Activated CD4-positive, alpha-beta T cell treated with anti-CD3 and anti-CD28 coated beads for 36 hours (primary cell): ENCODE results near the gene TMOD1. TPM values are rescaled to one million over a fixed set of nuclear protein-coding genes. Genes with fewer than 3 reads are reported as not detected.

Source experiments
- ATAC-seq: fragments of 200-7000 bp; cut with Tn5 transposase; one replicate; pipeline ENCODE4 v1.10.0; 2021; ENCODE audit warnings: mild to moderate bottlenecking, moderate library complexity
- CTCF ChIA-PET: fragments of 350-600 bp; sonication (Branson Sonifier 250); formaldehyde crosslinking; loops from one replicate; lab custom pipeline; 2021; ENCODE audit warnings: antibody characterized with exemption; lab: Charles Lee
- POLR2A ChIA-PET: fragments of 350-600 bp; sonication (Branson Sonifier 250); formaldehyde crosslinking; loops from one replicate; lab custom pipeline; 2021; ENCODE audit warnings: antibody characterized with exemption, inconsistent platforms; lab: Charles Lee
- DNase-seq: peaks from one replicate; pipeline ENCODE4 v3.0.0-alpha.2; 2020
- H3K27ac Mint-ChIP-seq: one replicate; pipeline ENCODE4 v1.8.0; 2021; ENCODE audit warnings: mixed read lengths
- H3K27me3 Mint-ChIP-seq: one replicate; pipeline ENCODE4 v1.8.0; 2021; ENCODE audit warnings: mixed read lengths
- H3K36me3 Mint-ChIP-seq: one replicate; pipeline ENCODE4 v1.8.0; 2021; ENCODE audit warnings: low read depth, mixed read lengths
- H3K4me1 Mint-ChIP-seq: one replicate; pipeline ENCODE4 v1.8.0; 2021; ENCODE audit warnings: mixed read lengths
- H3K4me3 Mint-ChIP-seq: one replicate; pipeline ENCODE4 v1.8.0; 2021; ENCODE audit warnings: mild to moderate bottlenecking, moderate library complexity, mixed read lengths
- H3K9me3 Mint-ChIP-seq: one replicate; pipeline ENCODE4 v1.8.0; 2021; ENCODE audit warnings: low read depth, mixed read lengths
- intact Hi-C, 2 experiments: fragments of 100-400 bp; cut with DNase I in 1 of 2; cut with micrococcal nuclease in 1 of 2; formaldehyde crosslinking; loops; one replicate each; pipeline versions ENCODE4 v1.14.2 to v1.15.1; 2022 to 2024; cut with DNase I, micrococcal nuclease
- total RNA-seq, 2 experiments: library from RNA; stranded (reverse); gene quantifications; one replicate each; pipeline ENCODE4 v1.2.3, GENCODE V29; 2021

The TMOD1 gene
- total RNA-seq, 2 experiments from 2014 or later: 1.3 to 1.5 TPM

DNA sequence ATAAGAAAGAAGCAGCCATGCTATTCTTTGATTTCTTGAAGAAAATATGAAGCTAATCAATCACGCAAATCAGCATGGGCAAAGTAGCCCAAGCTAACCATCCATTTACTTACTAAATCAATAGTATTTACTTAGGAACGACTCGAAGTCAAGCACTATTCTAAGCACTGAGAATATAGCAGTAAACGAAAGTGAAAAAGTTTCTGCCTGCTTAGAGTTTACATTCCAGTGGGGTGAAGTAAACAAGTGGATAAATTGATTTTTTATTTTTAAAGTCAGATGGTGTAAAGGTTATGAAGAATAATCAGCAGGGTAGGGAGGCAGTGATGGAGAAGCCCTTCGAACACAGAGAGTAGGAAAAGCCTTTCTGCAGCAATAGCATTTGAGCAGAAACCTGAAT lies 126.2 kb downstream of the TMOD1 start:
- DNase-seq (no peak), ATAC-seq (no peak)
- Mint-ChIP-seq H3K36me3 (peaks cover 21% of the 10 kb centered on the region), H3K9me3 (no peaks in the 10 kb centered on the region), H3K4me3 (no peak overlapping the region), H3K27ac (no peak overlapping the region), H3K27me3 (no peaks in the 10 kb centered on the region), H3K4me1 (peaks cover 21% of the 10 kb centered on the region)
- ChIA-PET POLR2A (no interaction called here), CTCF (interaction anchor here (0.9 to 1.9 kb wide), 3 partner anchors 29 to 1181 kb away, joined by 3 to 5 read pairs (median 3); no protein-coding TSS in a partner anchor)
- intact Hi-C loops: no loop called here

- CTCF ChIA-PET: interaction anchor here (0.6 to 2.5 kb wide), 9 partner anchors 13 to 1182 kb away, joined by 3 to 7 read pairs (median 3); partner anchors contain the start of gene TDRD7
These were observed 127.2 kb downstream of the TMOD1 start for GRCh38 chr9:97628668-97629067.

DNA sequence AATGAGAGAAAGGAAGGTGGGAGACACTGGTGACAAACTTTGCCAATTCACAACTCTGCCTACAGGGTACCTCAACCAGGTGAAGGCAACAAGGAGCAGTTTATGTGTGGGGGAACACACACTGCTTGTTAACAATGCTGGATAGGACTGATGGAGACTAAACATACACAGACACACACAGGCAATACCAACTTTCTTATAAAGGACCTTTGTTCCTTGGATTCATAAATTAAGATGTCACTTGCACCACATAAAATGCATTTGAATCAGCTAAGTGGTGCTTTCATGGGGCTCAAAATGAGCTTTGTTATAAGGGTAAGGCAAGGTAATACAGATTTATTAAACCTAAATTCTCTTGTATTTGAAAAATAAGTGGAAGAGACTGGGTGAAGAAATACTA lies 127.7 kb downstream of the TMOD1 start:
- Mint-ChIP-seq H3K9me3 (no peaks in the 10 kb centered on the region), H3K4me1 (peaks cover 21% of the 10 kb centered on the region), H3K36me3 (peaks cover 14% of the 10 kb centered on the region), H3K27me3 (no peaks in the 10 kb centered on the region), H3K27ac (no peak overlapping the region), H3K4me3 (no peak overlapping the region)
- ChIA-PET CTCF (interaction anchor here (0.6 to 2.5 kb wide), 7 partner anchors 13 to 577 kb away, joined by 3 to 7 read pairs (median 4); partner anchors contain the start of gene TDRD7), POLR2A (no interaction called here)
- intact Hi-C loops: no loop called here
- DNase-seq (no peak), ATAC-seq (no peak)

More at GRCh38 chr9:97628668-97629067, 127.2 kb downstream of the TMOD1 start:
- H3K36me3 Mint-ChIP-seq: peaks cover 15% of the 10 kb centered on the region
- H3K4me3 Mint-ChIP-seq: no peak overlapping the region
- intact Hi-C loops: no loop called here
- POLR2A ChIA-PET: no interaction called here
- DNase-seq: no peak
- no peak for ATAC-seq
- peaks cover 21% of the 10 kb centered on the region for H3K4me1 Mint-ChIP-seq
- H3K27ac Mint-ChIP-seq: no peak overlapping the region
- no peaks in the 10 kb centered on the region for H3K27me3 Mint-ChIP-seq
- no peaks in the 10 kb centered on the region for H3K9me3 Mint-ChIP-seq

DNA sequence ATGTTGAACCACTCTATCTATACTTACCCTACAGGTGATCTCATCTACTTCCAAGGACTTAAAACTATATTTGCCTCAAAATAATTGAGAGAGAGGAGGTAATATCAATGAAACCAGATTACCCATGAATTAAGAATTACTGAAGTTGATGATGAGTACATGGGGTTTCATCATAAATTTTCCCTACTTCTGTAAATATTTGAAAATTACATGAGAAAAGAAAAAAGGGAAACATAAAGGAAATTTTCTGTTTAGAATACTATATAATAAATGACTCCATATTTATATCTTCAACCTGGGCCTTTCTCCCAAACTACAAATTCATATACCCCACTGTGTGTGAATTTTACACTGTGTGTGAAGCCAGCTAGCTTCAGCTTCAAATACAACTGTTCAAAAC lies 129.1 kb downstream of the TMOD1 start:
- intact Hi-C loops: loop anchor here in 1 of 2 experiments (5.0 to 10.0 kb wide), 4 partner anchors 272 to 853 kb away; partner anchors contain the start of gene ZNF510
- Mint-ChIP-seq H3K27me3 (no peaks in the 10 kb centered on the region), H3K9me3 (no peaks in the 10 kb centered on the region), H3K4me3 (no peak overlapping the region), H3K36me3 (peaks cover 20% of the 10 kb centered on the region), H3K27ac (no peak overlapping the region), H3K4me1 (peaks cover 30% of the 10 kb centered on the region)
- CTCF ChIA-PET: interaction anchor here (1.1 to 1.9 kb wide), 2 partner anchors 14 to 218 kb away, joined by 3 to 4 read pairs; partner anchors contain the start of gene TDRD7
- ATAC-seq (no peak), DNase-seq (no peak)
- POLR2A ChIA-PET: interaction anchor here (0.6 kb wide), 2 partner anchors 209 to 1214 kb away, joined by 3 to 4 read pairs; no protein-coding TSS in a partner anchor

- peak; percentile 3 for ATAC-seq
- DNase-seq: peak; percentile 53
- Mint-ChIP-seq H3K36me3 (peaks cover 18% of the 10 kb centered on the region), H3K4me1 (peaks cover 41% of the 10 kb centered on the region), H3K4me3 (peak overlapping the region; percentile 92), H3K27ac (peak overlapping the region; percentile 99), H3K9me3 (no peaks in the 10 kb centered on the region), H3K27me3 (no peaks in the 10 kb centered on the region)
- ChIA-PET POLR2A (interaction anchor here (0.6 to 1.8 kb wide), 6 partner anchors 58 to 1150 kb away, joined by 3 to 8 read pairs (median 3); partner anchors contain the start of genes TMOD1 and TRMO), CTCF (interaction anchor here (0.7 to 3.0 kb wide), 9 partner anchors 9 to 291 kb away, joined by 3 to 21 read pairs (median 5); partner anchors contain the start of gene XPA)
- intact Hi-C loops: loop anchor here (2.0 to 10.0 kb wide), 7 partner anchors 270 to 978 kb away; partner anchors contain the start of genes PRXL2C (in 1 of the 2) and ZNF510 (in 1 of the 2)
These were observed 130.9 kb downstream of the TMOD1 start for GRCh38 chr9:97632248-97632984.

GRCh38 chr9:97632985-97633858 lies 131.8 kb downstream of the TMOD1 start, which contains the start of the genes NCBP1 and TSTD2:
Gene NCBP1, plus strand, starts transcription at chr9:97633821. Its CDS starts 61 bp downstream, at chr9:97633882.
Gene TSTD2, minus strand, starts transcription at chr9:97633368. Its CDS starts 5,806 bp downstream, at chr9:97627562.
- intact Hi-C loops: loop anchor here (1.0 to 10.0 kb wide), 18 partner anchors 64 to 1215 kb away; partner anchors contain the start of genes XPA (in 2 of the 2), HABP4 (in 1 of the 2), PRXL2C (in 1 of the 2) and TDRD7 (in 1 of the 2)
- peak; percentile 98 for DNase-seq
- Mint-ChIP-seq H3K27me3 (no peaks in the 10 kb centered on the region), H3K27ac (peak within 1 kb of the TSS; percentile 99), H3K4me3 (peak within 1 kb of the TSS; percentile 92), H3K4me1 (peaks cover 48% of the 10 kb centered on the region), H3K9me3 (no peaks in the 10 kb centered on the region), H3K36me3 (peaks cover 19% of the 10 kb centered on the region)
- CTCF ChIA-PET: interaction anchor here (0.6 to 3.0 kb wide), 12 partner anchors 10 to 291 kb away, joined by 3 to 21 read pairs (median 5); partner anchors contain the start of gene XPA
- peak; percentile 91 for ATAC-seq
- POLR2A ChIA-PET: interaction anchor here (0.6 to 1.8 kb wide), 11 partner anchors 15 to 1150 kb away, joined by 3 to 8 read pairs (median 3); partner anchors contain the start of genes ANP32B, TMOD1, TRMO and XPA

GRCh38 chr9:97633859-97634490 lies 132.5 kb downstream of the TMOD1 start:
- intact Hi-C loops: loop anchor here (1.0 to 10.0 kb wide), 19 partner anchors 17 to 1216 kb away; partner anchors contain the start of genes XPA (in 2 of the 2), HABP4 (in 1 of the 2), PRXL2C (in 1 of the 2) and TDRD7 (in 1 of the 2)
- no peak for ATAC-seq
- no peaks in the 10 kb centered on the region for H3K9me3 Mint-ChIP-seq
- H3K4me3 Mint-ChIP-seq: peak overlapping the region; percentile 92
- CTCF ChIA-PET: interaction anchor here (0.6 to 3.0 kb wide), 8 partner anchors 14 to 268 kb away, joined by 3 to 21 read pairs (median 5); partner anchors contain the start of gene XPA
- H3K36me3 Mint-ChIP-seq: peaks cover 19% of the 10 kb centered on the region
- H3K27me3 Mint-ChIP-seq: no peaks in the 10 kb centered on the region
- H3K27ac Mint-ChIP-seq: peak overlapping the region; percentile 99
- DNase-seq: no peak
- peaks cover 51% of the 10 kb centered on the region for H3K4me1 Mint-ChIP-seq
- POLR2A ChIA-PET: interaction anchor here (0.9 to 1.8 kb wide), 7 partner anchors 15 to 396 kb away, joined by 3 to 8 read pairs (median 4); partner anchors contain the start of genes ANP32B, TMOD1, TRMO and XPA

- H3K4me3 Mint-ChIP-seq: peak overlapping the region; percentile 92
- no peaks in the 10 kb centered on the region for H3K27me3 Mint-ChIP-seq
- ATAC-seq: no peak
- CTCF ChIA-PET: interaction anchor here (1.2 kb wide), 1 partner anchor 19 kb away, joined by 4 read pairs; no protein-coding TSS in a partner anchor
- intact Hi-C loops: loop anchor here in 1 of 2 experiments (2.0 to 10.0 kb wide), 2 partner anchors 16 to 620 kb away; no protein-coding TSS in a partner anchor
- peaks cover 22% of the 10 kb centered on the region for H3K36me3 Mint-ChIP-seq
- DNase-seq: no peak
- no peaks in the 10 kb centered on the region for H3K9me3 Mint-ChIP-seq
- H3K4me1 Mint-ChIP-seq: peaks cover 55% of the 10 kb centered on the region
- POLR2A ChIA-PET: interaction anchor here (0.6 kb wide), 1 partner anchor 49 kb away, joined by 8 read pairs; no protein-coding TSS in a partner anchor
- H3K27ac Mint-ChIP-seq: peak overlapping the region; percentile 99
These were observed 133.6 kb downstream of the TMOD1 start for GRCh38 chr9:97635026-97635425.

- H3K4me1 Mint-ChIP-seq: peaks cover 52% of the 10 kb centered on the region
- H3K27ac Mint-ChIP-seq: peak overlapping the region; percentile 5
- H3K4me3 Mint-ChIP-seq: peak overlapping the region; percentile 12
- no peaks in the 10 kb centered on the region for H3K27me3 Mint-ChIP-seq
- intact Hi-C loops: loop anchor here in 1 of 2 experiments (10.0 kb wide), 1 partner anchor 622 kb away; no protein-coding TSS in a partner anchor
- no peak for ATAC-seq
- ChIA-PET POLR2A (interaction anchor here (0.7 kb wide), 1 partner anchor 12 kb away, joined by 3 read pairs; no protein-coding TSS in a partner anchor), CTCF (interaction anchor here (0.9 to 1.6 kb wide), 3 partner anchors 9 to 40 kb away, joined by 3 to 5 read pairs (median 4); no protein-coding TSS in a partner anchor)
- H3K36me3 Mint-ChIP-seq: peaks cover 27% of the 10 kb centered on the region
- H3K9me3 Mint-ChIP-seq: no peaks in the 10 kb centered on the region
- DNase-seq: no peak
These were observed 135.4 kb downstream of the TMOD1 start for GRCh38 chr9:97636903-97637302.
